ENCODE measurements around the gene OR11L1.

OR11L1 gene

GRCh38 chr1:247864644-247865043 is 22.9 kb upstream of the OR11L1 start:
- ChIA-PET POLR2A (no interaction called here), CTCF (interaction anchor here (0.7 kb wide), 1 partner anchor 18 kb away, joined by 3 read pairs; no protein-coding TSS in a partner anchor)
- no peak overlapping the region for H3K4me3 ChIP-seq (ENCODE audit: low read depth, low read length)
- H3K9me3 ChIP-seq (ENCODE audit: control insufficient read depth, insufficient read depth, low read depth, low read length), result no peaks in the 10 kb centered on the region
- peaks cover 0 to 50% of the 10 kb centered on the region in 2 experiments; a peak in 1 of 3 replicates for H3K36me3 ChIP-seq (ENCODE audit: control insufficient read depth in 2 of 2, insufficient read depth in 1 of 2, low read length in 2 of 2)
- TF ChIP-seq SCRT1 (tag by site-specific recombination; IDR thresholded peaks at IDR 0.05; ENCODE audit: borderline replicate concordance), result no peak
- no peak for TF ChIP-seq ZNF561 (tag by site-specific recombination; IDR thresholded peaks at IDR 0.05; ENCODE audit: borderline replicate concordance)
- no peak for TF ChIP-seq ZNF768 (tag by site-specific recombination; IDR thresholded peaks at IDR 0.05)
- no peak for TF ChIP-seq ZNF624 (tag by site-specific recombination; IDR thresholded peaks at IDR 0.05)
- TF ChIP-seq, protein P1, sequence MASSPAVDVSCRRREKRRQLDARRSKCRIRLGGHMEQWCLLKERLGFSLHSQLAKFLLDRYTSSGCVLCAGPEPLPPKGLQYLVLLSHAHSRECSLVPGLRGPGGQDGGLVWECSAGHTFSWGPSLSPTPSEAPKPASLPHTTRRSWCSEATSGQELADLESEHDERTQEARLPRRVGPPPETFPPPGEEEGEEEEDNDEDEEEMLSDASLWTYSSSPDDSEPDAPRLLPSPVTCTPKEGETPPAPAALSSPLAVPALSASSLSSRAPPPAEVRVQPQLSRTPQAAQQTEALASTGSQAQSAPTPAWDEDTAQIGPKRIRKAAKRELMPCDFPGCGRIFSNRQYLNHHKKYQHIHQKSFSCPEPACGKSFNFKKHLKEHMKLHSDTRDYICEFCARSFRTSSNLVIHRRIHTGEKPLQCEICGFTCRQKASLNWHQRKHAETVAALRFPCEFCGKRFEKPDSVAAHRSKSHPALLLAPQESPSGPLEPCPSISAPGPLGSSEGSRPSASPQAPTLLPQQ (tag by site-specific recombination; IDR thresholded peaks at IDR 0.05), result no peak
- TF ChIP-seq TCF7L2 (IDR thresholded peaks at IDR 0.05; ENCODE audit: borderline replicate concordance, low read depth, low read length), result no peak
- TF ChIP-seq, protein P2, sequence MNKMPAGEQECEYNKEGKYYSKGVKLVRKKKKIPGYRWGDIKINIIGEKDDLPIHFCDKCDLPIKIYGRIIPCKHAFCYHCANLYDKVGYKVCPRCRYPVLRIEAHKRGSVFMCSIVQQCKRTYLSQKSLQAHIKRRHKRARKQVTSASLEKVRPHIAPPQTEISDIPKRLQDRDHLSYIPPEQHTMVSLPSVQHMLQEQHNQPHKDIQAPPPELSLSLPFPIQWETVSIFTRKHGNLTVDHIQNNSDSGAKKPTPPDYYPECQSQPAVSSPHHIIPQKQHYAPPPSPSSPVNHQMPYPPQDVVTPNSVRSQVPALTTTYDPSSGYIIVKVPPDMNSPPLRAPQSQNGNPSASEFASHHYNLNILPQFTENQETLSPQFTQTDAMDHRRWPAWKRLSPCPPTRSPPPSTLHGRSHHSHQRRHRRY (tag by site-specific recombination; IDR thresholded peaks at IDR 0.05), result no peak
- no peak for TF ChIP-seq ZNF324 (tag by site-specific recombination; IDR thresholded peaks at IDR 0.05)
- no peak for TF ChIP-seq REPIN1 (tag by site-specific recombination; IDR thresholded peaks at IDR 0.05; ENCODE audit: low read depth)
- no peak for TF ChIP-seq ZNF16 (tag by site-specific recombination; IDR thresholded peaks at IDR 0.05; ENCODE audit: low read depth)
- TF ChIP-seq ELK4 (IDR thresholded peaks at IDR 0.05; ENCODE audit: borderline replicate concordance, low read depth, low read length), result no peak
- TF ChIP-seq ZNF473 (tag by site-specific recombination; IDR thresholded peaks at IDR 0.05), result no peak
- TF ChIP-seq INSM2 (tag by site-specific recombination; IDR thresholded peaks at IDR 0.05), result no peak
- TF ChIP-seq ZBTB8A (tag by site-specific recombination; IDR thresholded peaks at IDR 0.05), result no peak
- TF ChIP-seq AEBP2 (tag by site-specific recombination; IDR thresholded peaks at IDR 0.05; ENCODE audit: borderline replicate concordance), result no peak
- no peak for TF ChIP-seq ZNF677 (tag by site-specific recombination; IDR thresholded peaks at IDR 0.05)
- TF ChIP-seq ZNF155 (tag by site-specific recombination; IDR thresholded peaks at IDR 0.05), result no peak
- TF ChIP-seq, protein P3, sequence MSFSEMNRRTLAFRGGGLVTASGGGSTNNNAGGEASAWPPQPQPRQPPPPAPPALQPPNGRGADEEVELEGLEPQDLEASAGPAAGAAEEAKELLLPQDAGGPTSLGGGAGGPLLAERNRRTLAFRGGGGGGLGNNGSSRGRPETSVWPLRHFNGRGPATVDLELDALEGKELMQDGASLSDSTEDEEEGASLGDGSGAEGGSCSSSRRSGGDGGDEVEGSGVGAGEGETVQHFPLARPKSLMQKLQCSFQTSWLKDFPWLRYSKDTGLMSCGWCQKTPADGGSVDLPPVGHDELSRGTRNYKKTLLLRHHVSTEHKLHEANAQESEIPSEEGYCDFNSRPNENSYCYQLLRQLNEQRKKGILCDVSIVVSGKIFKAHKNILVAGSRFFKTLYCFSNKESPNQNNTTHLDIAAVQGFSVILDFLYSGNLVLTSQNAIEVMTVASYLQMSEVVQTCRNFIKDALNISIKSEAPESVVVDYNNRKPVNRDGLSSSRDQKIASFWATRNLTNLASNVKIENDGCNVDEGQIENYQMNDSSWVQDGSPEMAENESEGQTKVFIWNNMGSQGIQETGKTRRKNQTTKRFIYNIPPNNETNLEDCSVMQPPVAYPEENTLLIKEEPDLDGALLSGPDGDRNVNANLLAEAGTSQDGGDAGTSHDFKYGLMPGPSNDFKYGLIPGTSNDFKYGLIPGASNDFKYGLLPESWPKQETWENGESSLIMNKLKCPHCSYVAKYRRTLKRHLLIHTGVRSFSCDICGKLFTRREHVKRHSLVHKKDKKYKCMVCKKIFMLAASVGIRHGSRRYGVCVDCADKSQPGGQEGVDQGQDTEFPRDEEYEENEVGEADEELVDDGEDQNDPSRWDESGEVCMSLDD (tag by site-specific recombination; IDR thresholded peaks at IDR 0.05), result no peak
- H3K4me1 ChIP-seq (ENCODE audit: control insufficient read depth, insufficient read depth, low read length), result no peaks in the 10 kb centered on the region
- H3K27ac ChIP-seq (ENCODE audit: extremely low read depth, low read depth, low read length), result no peak overlapping the region

All from HEK293 (cell line).